ENCODE results near the gene TACR2. TPM values are rescaled to one million over a fixed set of nuclear protein-coding genes. Genes with fewer than 3 reads are reported as not detected.

Gene TACR2
- total RNA-seq, 6 experiments from 2014 or later, result 0.16 to 0.22 (median 0.16) TPM; not detected in 3

- Histone ChIP-seq H3K4me3 (no peak overlapping the region), H3K27ac (no peak overlapping the region), H3K9me3 (no peaks in the 10 kb centered on the region), H3K27me3 (no peaks in the 10 kb centered on the region), H3K36me3 (no peaks in the 10 kb centered on the region), H3K4me1 (peaks cover 0 to 15% (median 0%) of the 10 kb centered on the region in 4 donors)
- intact Hi-C loops (cut with DNase I), result no loop called here
- ATAC-seq (no peak), DNase-seq (no peak)
- WGBS (ENCODE audit: insufficient coverage, low coverage, low lambda C conversion rate, missing lambda C conversion rate), result 63% methylated on average over 4 of the region's 5 CpGs
- TF ChIP-seq POLR2A (IDR thresholded peaks at IDR 0.05), result no peak
- TF ChIP-seq CTCF (IDR thresholded peaks at IDR 0.05), result no peak
These were observed 57.1 kb downstream of the TACR2 start for GRCh38 chr10:69359594-69359993.

GRCh38 chr10:69359148-69359547 is 57.6 kb downstream of the TACR2 start:
- H3K36me3 ChIP-seq, result no peaks in the 10 kb centered on the region
- intact Hi-C loops (cut with DNase I), result no loop called here
- TF ChIP-seq POLR2A (IDR thresholded peaks at IDR 0.05), result no peak
- no peak for TF ChIP-seq CTCF (IDR thresholded peaks at IDR 0.05)
- DNase-seq (no peak), ATAC-seq (peak in 2 of 4 donors; percentile 20 to 34)
- H3K4me3 ChIP-seq, result no peak overlapping the region
- H3K27me3 ChIP-seq, result no peaks in the 10 kb centered on the region
- H3K27ac ChIP-seq, result no peak overlapping the region
- peaks cover 0 to 15% (median 0%) of the 10 kb centered on the region in 4 donors for H3K4me1 ChIP-seq
- WGBS (ENCODE audit: insufficient coverage, low coverage, low lambda C conversion rate, missing lambda C conversion rate), result 44% methylated on average over 3 of the region's 3 CpGs
- no peaks in the 10 kb centered on the region for H3K9me3 ChIP-seq

GRCh38 chr10:69358148-69358795 is 58.4 kb downstream of the TACR2 start:
- no peaks in the 10 kb centered on the region for H3K27me3 ChIP-seq
- no peak overlapping the region for H3K4me3 ChIP-seq
- H3K36me3 ChIP-seq, result no peaks in the 10 kb centered on the region
- ATAC-seq (no peak), DNase-seq (no peak)
- WGBS (ENCODE audit: insufficient coverage, low coverage, low lambda C conversion rate, missing lambda C conversion rate), result 71% methylated on average over 10 of the region's 12 CpGs
- intact Hi-C loops (cut with DNase I), result no loop called here
- TF ChIP-seq CTCF (IDR thresholded peaks at IDR 0.05) (no peak), POLR2A (IDR thresholded peaks at IDR 0.05) (no peak)
- H3K27ac ChIP-seq, result no peak overlapping the region
- no peaks in the 10 kb centered on the region for H3K9me3 ChIP-seq
- peaks cover 0 to 15% (median 0%) of the 10 kb centered on the region in 4 donors for H3K4me1 ChIP-seq

GRCh38 chr10:69356187-69356586 is 60.5 kb downstream of the TACR2 start:
- Histone ChIP-seq H3K4me3 (no peak overlapping the region), H3K9me3 (no peaks in the 10 kb centered on the region), H3K27me3 (no peaks in the 10 kb centered on the region), H3K36me3 (no peaks in the 10 kb centered on the region), H3K4me1 (peaks cover 0 to 9% (median 0%) of the 10 kb centered on the region in 4 donors), H3K27ac (no peak overlapping the region)
- intact Hi-C loops (cut with DNase I), result no loop called here
- WGBS (ENCODE audit: insufficient coverage, low coverage, low lambda C conversion rate, missing lambda C conversion rate), result 86% methylated on average over 2 of the region's 2 CpGs
- DNase-seq (no peak), ATAC-seq (no peak)
- no peak for TF ChIP-seq POLR2A (IDR thresholded peaks at IDR 0.05)
- TF ChIP-seq CTCF (IDR thresholded peaks at IDR 0.05), result no peak

All from right lobe of liver (tissue), 6 donors.